Eye (tissue), 1 donor: ENCODE results near the gene FKBP11.
"Not testable (repeated sequence)": the region's sequence is repeated elsewhere in the genome, so short reads cannot be mapped to it uniquely, and the experiment has no call there.

Experiments
- DNase-seq: peaks from one replicate; pipeline ENCODE4 v3.0.0-alpha.2; 2015

The FKBP11 gene

GRCh38 chr12:48903982-48904411, 21.3 kb downstream of the FKBP11 start:
- DNase-seq = peak; percentile 97

GRCh38 chr12:48903363-48903981, 21.8 kb downstream of the FKBP11 start:
- DNase-seq = no peak

- no peak for DNase-seq
These were observed 24.0 kb downstream of the FKBP11 start for GRCh38 chr12:48901278-48901677.

- DNase-seq = no peak
These were observed 25.6 kb downstream of the FKBP11 start for GRCh38 chr12:48899651-48900050.

GRCh38 chr12:48894271-48894670, 31.0 kb downstream of the FKBP11 start:
- no peak for DNase-seq

GRCh38 chr12:48890657-48891418, 34.5 kb downstream of the FKBP11 start:
- DNase-seq = peak; percentile 95

GRCh38 chr12:48889679-48890078, 35.6 kb downstream of the FKBP11 start:
- DNase-seq = no peak

- DNase-seq = peak; percentile 91
These were observed 41.8 kb downstream of the FKBP11 start for GRCh38 chr12:48883305-48884161.

- no peak for DNase-seq
These were observed 42.4 kb downstream of the FKBP11 start for GRCh38 chr12:48882972-48883304.

- DNase-seq = peak; percentile 66
These were observed 43.0 kb downstream of the FKBP11 start for GRCh38 chr12:48882315-48882687.

GRCh38 chr12:48881686-48882314, 43.5 kb downstream of the FKBP11 start:
- DNase-seq = peak; percentile 46

- no peak for DNase-seq
These were observed 44.6 kb downstream of the FKBP11 start for GRCh38 chr12:48880647-48881046.

- no peak for DNase-seq
These were observed 46.7 kb downstream of the FKBP11 start for GRCh38 chr12:48878548-48878947.

- no peak for DNase-seq
These were observed 49.3 kb downstream of the FKBP11 start for GRCh38 chr12:48875944-48876515.

GRCh38 chr12:48873534-48873933, 51.8 kb downstream of the FKBP11 start:
- not testable (repeated sequence) for DNase-seq

GRCh38 chr12:48873096-48873495, 52.2 kb downstream of the FKBP11 start:
- no peak for DNase-seq
